ENCODE measurements around the gene SENP2. TPM values are rescaled to one million over a fixed set of nuclear protein-coding genes. Genes with fewer than 3 reads are reported as not detected.

SENP2 gene
- total and polyA plus RNA-seq, 2 of the 13 experiments (the other 11 are each of a cell fraction or from before 2014, with no cell fraction given) = 7.7 to 46.2 TPM

DNA sequence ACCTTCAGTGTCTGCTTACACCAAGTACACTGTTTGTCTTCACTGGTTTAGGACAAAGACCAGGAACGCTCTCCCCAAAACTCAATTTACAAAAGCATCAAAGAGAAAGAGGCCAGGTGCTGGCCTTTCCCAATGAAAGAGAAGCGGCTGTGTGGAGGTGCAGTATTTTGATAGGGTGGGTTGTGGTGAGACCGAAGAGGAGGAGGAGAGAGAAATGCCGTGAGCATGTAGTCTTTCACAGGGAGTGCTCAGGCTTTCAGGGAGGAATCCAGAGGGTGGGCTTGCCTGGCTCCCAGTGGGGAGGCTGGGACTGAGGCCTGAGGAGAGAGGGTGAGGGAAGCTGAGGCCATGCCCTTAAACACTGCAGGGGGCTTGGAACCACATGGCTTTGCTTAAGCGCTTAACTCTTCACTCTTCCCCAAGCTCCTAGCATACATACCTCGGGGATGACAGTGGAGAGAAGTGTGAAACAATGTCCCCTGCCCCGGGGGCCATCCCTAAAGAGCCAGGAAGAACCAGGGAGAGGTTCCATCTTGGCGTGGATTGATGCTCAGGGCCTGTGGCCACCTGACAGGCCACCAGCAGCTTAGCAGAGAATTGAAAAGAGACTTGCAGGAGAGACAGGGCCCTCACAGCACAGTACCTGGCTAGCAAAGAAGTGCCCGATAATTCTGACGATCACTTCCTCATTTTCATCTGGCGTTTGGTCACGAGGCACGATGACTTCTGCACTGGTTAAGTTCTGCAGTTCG is 60.5 kb downstream of the SENP2 start:
- H3K27me3 ChIP-seq (ENCODE audit: control insufficient read depth in 1 of 2, insufficient read depth in 2 of 2, low read length in 2 of 2) = no peaks in the 10 kb centered on the region
- H3K4me3 ChIP-seq (replicated peaks in 1 of 3; ENCODE audit: insufficient read depth in 1 of 3, low read depth in 2 of 3, low read length in 3 of 3) = no peak overlapping the region
- H2AFZ ChIP-seq (ENCODE audit: low read length) = no peak overlapping the region
- BruUV-seq (replicated peaks) = no TSS peak
- H3K9ac ChIP-seq (ENCODE audit: insufficient read depth, low read depth, low read length) = no peak overlapping the region
- ChIA-PET CTCF (ENCODE audit: low intra/inter-chr PET ratio, low total read pairs) (no interaction called here), POLR2A (no interaction called here)
- ATAC-seq (peak; percentile 6; the same call in 1 of the 3 replicates), FAIRE-seq (no peak), DNase-seq (ENCODE audit: low spot score) (no peak)
- peaks cover 29 to 54% of the 10 kb centered on the region in 2 experiments for H3K36me3 ChIP-seq (replicated peaks in 1 of 2; ENCODE audit: control insufficient read depth in 1 of 2, insufficient read depth in 2 of 2, low read length in 2 of 2)
- no peaks in the 10 kb centered on the region for H3K4me1 ChIP-seq (ENCODE audit: insufficient read depth, low read length)
- in situ Hi-C loops (cut with HindIII; ENCODE audit: extremely low pct_ligation_motif_present, low pct_unique_long_range_greater_than_20kb) = no loop called here
- no peaks in the 10 kb centered on the region for H4K20me1 ChIP-seq (ENCODE audit: insufficient read depth, low read length)
- no peaks in the 10 kb centered on the region for H3K9me3 ChIP-seq (ENCODE audit: low read length)
- WGBS (ENCODE audit: low lambda C conversion rate) = over 99% methylated on average over 14 of the region's 14 CpGs
- H3K4me2 ChIP-seq (ENCODE audit: low read depth, low read length) = no peak overlapping the region
- H3K79me2 ChIP-seq (ENCODE audit: insufficient read depth, low read length) = no peaks in the 10 kb centered on the region
- intact Hi-C loops (cut with micrococcal nuclease; ENCODE audit: unreplicated experiment) = no loop called here
- H3K27ac ChIP-seq (ENCODE audit: extremely low read length, insufficient read depth, low read length) = no peak overlapping the region
- TF ChIP-seq ZNF512B (CRISPR knock-in tag; IDR thresholded peaks at IDR 0.05; ENCODE audit: borderline replicate concordance) = no peak
- TF ChIP-seq ZNF121 (CRISPR knock-in tag; IDR thresholded peaks at IDR 0.05) = no peak
- no peak for TF ChIP-seq CEBPB (IDR thresholded peaks at IDR 0.05; ENCODE audit: borderline replicate concordance, low read depth, low read length)
- TF ChIP-seq ZNF275 (CRISPR knock-in tag; IDR thresholded peaks at IDR 0.05; ENCODE audit: borderline replicate concordance) = no peak
- no peak for TF ChIP-seq FOXA3 (CRISPR knock-in tag; IDR thresholded peaks at IDR 0.05)
- TF ChIP-seq, protein P1, sequence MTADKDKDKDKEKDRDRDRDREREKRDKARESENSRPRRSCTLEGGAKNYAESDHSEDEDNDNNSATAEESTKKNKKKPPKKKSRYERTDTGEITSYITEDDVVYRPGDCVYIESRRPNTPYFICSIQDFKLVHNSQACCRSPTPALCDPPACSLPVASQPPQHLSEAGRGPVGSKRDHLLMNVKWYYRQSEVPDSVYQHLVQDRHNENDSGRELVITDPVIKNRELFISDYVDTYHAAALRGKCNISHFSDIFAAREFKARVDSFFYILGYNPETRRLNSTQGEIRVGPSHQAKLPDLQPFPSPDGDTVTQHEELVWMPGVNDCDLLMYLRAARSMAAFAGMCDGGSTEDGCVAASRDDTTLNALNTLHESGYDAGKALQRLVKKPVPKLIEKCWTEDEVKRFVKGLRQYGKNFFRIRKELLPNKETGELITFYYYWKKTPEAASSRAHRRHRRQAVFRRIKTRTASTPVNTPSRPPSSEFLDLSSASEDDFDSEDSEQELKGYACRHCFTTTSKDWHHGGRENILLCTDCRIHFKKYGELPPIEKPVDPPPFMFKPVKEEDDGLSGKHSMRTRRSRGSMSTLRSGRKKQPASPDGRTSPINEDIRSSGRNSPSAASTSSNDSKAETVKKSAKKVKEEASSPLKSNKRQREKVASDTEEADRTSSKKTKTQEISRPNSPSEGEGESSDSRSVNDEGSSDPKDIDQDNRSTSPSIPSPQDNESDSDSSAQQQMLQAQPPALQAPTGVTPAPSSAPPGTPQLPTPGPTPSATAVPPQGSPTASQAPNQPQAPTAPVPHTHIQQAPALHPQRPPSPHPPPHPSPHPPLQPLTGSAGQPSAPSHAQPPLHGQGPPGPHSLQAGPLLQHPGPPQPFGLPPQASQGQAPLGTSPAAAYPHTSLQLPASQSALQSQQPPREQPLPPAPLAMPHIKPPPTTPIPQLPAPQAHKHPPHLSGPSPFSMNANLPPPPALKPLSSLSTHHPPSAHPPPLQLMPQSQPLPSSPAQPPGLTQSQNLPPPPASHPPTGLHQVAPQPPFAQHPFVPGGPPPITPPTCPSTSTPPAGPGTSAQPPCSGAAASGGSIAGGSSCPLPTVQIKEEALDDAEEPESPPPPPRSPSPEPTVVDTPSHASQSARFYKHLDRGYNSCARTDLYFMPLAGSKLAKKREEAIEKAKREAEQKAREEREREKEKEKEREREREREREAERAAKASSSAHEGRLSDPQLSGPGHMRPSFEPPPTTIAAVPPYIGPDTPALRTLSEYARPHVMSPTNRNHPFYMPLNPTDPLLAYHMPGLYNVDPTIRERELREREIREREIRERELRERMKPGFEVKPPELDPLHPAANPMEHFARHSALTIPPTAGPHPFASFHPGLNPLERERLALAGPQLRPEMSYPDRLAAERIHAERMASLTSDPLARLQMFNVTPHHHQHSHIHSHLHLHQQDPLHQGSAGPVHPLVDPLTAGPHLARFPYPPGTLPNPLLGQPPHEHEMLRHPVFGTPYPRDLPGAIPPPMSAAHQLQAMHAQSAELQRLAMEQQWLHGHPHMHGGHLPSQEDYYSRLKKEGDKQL (CRISPR knock-in tag; IDR thresholded peaks at IDR 0.05; ENCODE audit: low read depth) = no peak
- no peak for TF ChIP-seq ZFAT (CRISPR knock-in tag; conservative IDR thresholded peaks at IDR 0.05)

All from HepG2 (cell line).